Stimulated activated naive CD8-positive, alpha-beta T cell treated with anti-CD3 and anti-CD28 coated beads, Interleukin-15, Interleukin-2, amounts not matched to agents 100 ng/mL and 50 ng/mL, for 24 hours (primary cell): Measurements from ENCODE around the gene MTG2.
"Not testable (repeated sequence)": the region's sequence is repeated elsewhere in the genome, so short reads cannot be mapped to it uniquely, and the experiment has no call there.

Experiments used
- H3K27ac Mint-ChIP-seq: one replicate; pipeline ENCODE4 v1.8.0; 2021; ENCODE audit warnings: mild to moderate bottlenecking, mixed read lengths
- H3K27me3 Mint-ChIP-seq: one replicate; pipeline ENCODE4 v1.8.0; 2021; ENCODE audit warnings: mixed read lengths
- H3K36me3 Mint-ChIP-seq: one replicate; pipeline ENCODE4 v1.8.0; 2021; ENCODE audit warnings: low read depth, mixed read lengths
- H3K4me1 Mint-ChIP-seq: one replicate; pipeline ENCODE4 v1.8.0; 2021; ENCODE audit warnings: low read depth, mixed read lengths
- H3K4me3 Mint-ChIP-seq: one replicate; pipeline ENCODE4 v1.8.0; 2021; ENCODE audit warnings: mild to moderate bottlenecking, mixed read lengths
- H3K9me3 Mint-ChIP-seq: one replicate; pipeline ENCODE4 v1.8.0; 2021; ENCODE audit warnings: mixed read lengths

MTG2 gene

GRCh38 chr20:62142252-62143080 lies 40.4 kb upstream of the MTG2 start:
- peaks cover 51% of the 10 kb centered on the region for H3K4me1 Mint-ChIP-seq
- H3K4me3 Mint-ChIP-seq: peak overlapping the region; percentile 93
- H3K9me3 Mint-ChIP-seq: no peaks in the 10 kb centered on the region
- H3K27ac Mint-ChIP-seq: peak overlapping the region; percentile 96
- H3K36me3 Mint-ChIP-seq: peaks cover 58% of the 10 kb centered on the region
- no peaks in the 10 kb centered on the region for H3K27me3 Mint-ChIP-seq

GRCh38 chr20:62143081-62143956 lies 39.5 kb upstream of the MTG2 start, which contains the start of the genes PSMA7 and SS18L1:
Gene PSMA7, minus strand, starts transcription at chr20:62143394. Its CDS starts 91 bp downstream, at chr20:62143303.
Gene SS18L1, plus strand, starts transcription at chr20:62143769. Its CDS starts 52 bp downstream, at chr20:62143821.
- H3K4me3 Mint-ChIP-seq: peak within 1 kb of the TSS; percentile 93
- H3K27ac Mint-ChIP-seq: peak within 1 kb of the TSS; percentile 96
- no peaks in the 10 kb centered on the region for H3K9me3 Mint-ChIP-seq
- H3K36me3 Mint-ChIP-seq: peaks cover 49% of the 10 kb centered on the region
- H3K4me1 Mint-ChIP-seq: peaks cover 51% of the 10 kb centered on the region
- no peaks in the 10 kb centered on the region for H3K27me3 Mint-ChIP-seq

GRCh38 chr20:62143957-62144825 lies 38.6 kb upstream of the MTG2 start:
- H3K27ac Mint-ChIP-seq: peak overlapping the region; percentile 75
- peaks cover 47% of the 10 kb centered on the region for H3K4me1 Mint-ChIP-seq
- H3K9me3 Mint-ChIP-seq: no peaks in the 10 kb centered on the region
- peaks cover 40% of the 10 kb centered on the region for H3K36me3 Mint-ChIP-seq
- H3K4me3 Mint-ChIP-seq: peak overlapping the region; percentile 83
- no peaks in the 10 kb centered on the region for H3K27me3 Mint-ChIP-seq

GRCh38 chr20:62145688-62146018 lies 37.2 kb upstream of the MTG2 start:
- Mint-ChIP-seq H3K27me3 (no peaks in the 10 kb centered on the region), H3K4me3 (peak overlapping the region; percentile 83), H3K9me3 (no peaks in the 10 kb centered on the region), H3K36me3 (peaks cover 28% of the 10 kb centered on the region), H3K4me1 (peaks cover 41% of the 10 kb centered on the region), H3K27ac (no peak overlapping the region)

GRCh38 chr20:62146019-62146755 lies 36.6 kb upstream of the MTG2 start:
- no peak overlapping the region for H3K27ac Mint-ChIP-seq
- H3K27me3 Mint-ChIP-seq: no peaks in the 10 kb centered on the region
- peaks cover 36% of the 10 kb centered on the region for H3K4me1 Mint-ChIP-seq
- no peaks in the 10 kb centered on the region for H3K9me3 Mint-ChIP-seq
- H3K36me3 Mint-ChIP-seq: peaks cover 25% of the 10 kb centered on the region
- H3K4me3 Mint-ChIP-seq: no peak overlapping the region

- Mint-ChIP-seq H3K36me3 (peaks cover 16% of the 10 kb centered on the region), H3K27me3 (no peaks in the 10 kb centered on the region), H3K4me3 (no peak overlapping the region), H3K27ac (no peak overlapping the region), H3K4me1 (peaks cover 26% of the 10 kb centered on the region), H3K9me3 (no peaks in the 10 kb centered on the region)
Measured at GRCh38 chr20:62147125-62147524, 35.7 kb upstream of the MTG2 start.

GRCh38 chr20:62147528-62147927 lies 35.3 kb upstream of the MTG2 start:
- H3K27ac Mint-ChIP-seq: no peak overlapping the region
- H3K4me3 Mint-ChIP-seq: no peak overlapping the region
- H3K36me3 Mint-ChIP-seq: peaks cover 17% of the 10 kb centered on the region
- no peaks in the 10 kb centered on the region for H3K9me3 Mint-ChIP-seq
- H3K27me3 Mint-ChIP-seq: no peaks in the 10 kb centered on the region
- H3K4me1 Mint-ChIP-seq: peaks cover 24% of the 10 kb centered on the region

GRCh38 chr20:62148383-62148782 lies 34.4 kb upstream of the MTG2 start:
- H3K9me3 Mint-ChIP-seq, H3K27me3 Mint-ChIP-seq, H3K4me3 Mint-ChIP-seq, H3K27ac Mint-ChIP-seq: not testable (repeated sequence)
- peaks cover 26% of the 10 kb centered on the region for H3K36me3 Mint-ChIP-seq
- H3K4me1 Mint-ChIP-seq: peaks cover 24% of the 10 kb centered on the region

GRCh38 chr20:62148908-62149314 lies 33.9 kb upstream of the MTG2 start:
- no peak overlapping the region for H3K4me3 Mint-ChIP-seq
- H3K4me1 Mint-ChIP-seq: peaks cover 24% of the 10 kb centered on the region
- H3K36me3 Mint-ChIP-seq: peaks cover 31% of the 10 kb centered on the region
- no peaks in the 10 kb centered on the region for H3K27me3 Mint-ChIP-seq
- no peak overlapping the region for H3K27ac Mint-ChIP-seq
- H3K9me3 Mint-ChIP-seq: peaks cover 11% of the 10 kb centered on the region

- no peak overlapping the region for H3K27ac Mint-ChIP-seq
- H3K4me1 Mint-ChIP-seq: peaks cover 20% of the 10 kb centered on the region
- H3K27me3 Mint-ChIP-seq: no peaks in the 10 kb centered on the region
- H3K36me3 Mint-ChIP-seq: peaks cover 36% of the 10 kb centered on the region
- no peak overlapping the region for H3K4me3 Mint-ChIP-seq
- peaks cover 12% of the 10 kb centered on the region for H3K9me3 Mint-ChIP-seq
Measured at GRCh38 chr20:62149532-62150309, 33.1 kb upstream of the MTG2 start.

- peaks cover 12% of the 10 kb centered on the region for H3K9me3 Mint-ChIP-seq
- peaks cover 15% of the 10 kb centered on the region for H3K4me1 Mint-ChIP-seq
- H3K27me3 Mint-ChIP-seq: no peaks in the 10 kb centered on the region
- no peak overlapping the region for H3K27ac Mint-ChIP-seq
- H3K4me3 Mint-ChIP-seq: no peak overlapping the region
- H3K36me3 Mint-ChIP-seq: peaks cover 36% of the 10 kb centered on the region
Measured at GRCh38 chr20:62150310-62150575, 32.6 kb upstream of the MTG2 start.

GRCh38 chr20:62151225-62151624 lies 31.6 kb upstream of the MTG2 start:
- Mint-ChIP-seq H3K36me3 (peaks cover 41% of the 10 kb centered on the region), H3K4me3 (no peak overlapping the region), H3K9me3 (peaks cover 12% of the 10 kb centered on the region), H3K27me3 (no peaks in the 10 kb centered on the region), H3K4me1 (peaks cover 5% of the 10 kb centered on the region), H3K27ac (no peak overlapping the region)

- no peak overlapping the region for H3K4me3 Mint-ChIP-seq
- H3K9me3 Mint-ChIP-seq: peaks cover 12% of the 10 kb centered on the region
- no peaks in the 10 kb centered on the region for H3K27me3 Mint-ChIP-seq
- H3K36me3 Mint-ChIP-seq: peaks cover 40% of the 10 kb centered on the region
- H3K4me1 Mint-ChIP-seq: peaks cover 5% of the 10 kb centered on the region
- H3K27ac Mint-ChIP-seq: no peak overlapping the region
Measured at GRCh38 chr20:62151835-62152364, 30.9 kb upstream of the MTG2 start.
